Left cardiac atrium (tissue), 4 donors: ENCODE measurements around the gene COL4A2. TPM values are rescaled to one million over a fixed set of nuclear protein-coding genes. Genes with fewer than 3 reads are reported as not detected.

Experiments
- ATAC-seq, 2 donors: fragments of 200-7000 bp; cut with Tn5 transposase; one replicate each; pipeline ENCODE4 v1.9.1; 2020; ENCODE audit warnings: mild to moderate bottlenecking in 2 of 2, moderate library complexity in 2 of 2
- DNase-seq: peaks from one replicate; pipeline ENCODE4 v3.0.0-alpha.2; 2020
- intact Hi-C, 2 donors: fragments of 100-400 bp; cut with DNase I; formaldehyde crosslinking; loops; one replicate each; pipeline versions ENCODE4 v1.14.1 to v1.15.1; 2022 to 2023
- total RNA-seq, 2 donors: library from RNA; stranded (reverse); fragmentation: NEBNext Ultra II Directional; extraction: Animal tissue kit (Norgen Biotek cat#: 25700); gene quantifications; one replicate each; pipeline ENCODE4 v1.2.1, GENCODE V29; 2021
- donor health status: DM: no; HTN: yes; CAD: no.
- donor health status: DM: no; HTN: yes; CAD: no; lungs with severe emphysema.
- donor health status: DM: yes; HTN: yes; CAD: no.
- donor health status: Dilated cardiomyopathy.

The COL4A2 gene
- total RNA-seq, 2 donors from 2014 or later: 176 to 384 TPM

GRCh38 chr13:110343241-110343865 lies 36.3 kb downstream of the COL4A2 start:
- peak in 1 of 2 donors; percentile 3 for ATAC-seq
- intact Hi-C loops: loop anchor here in 1 of 2 donors (5.0 to 10.0 kb wide), 2 partner anchors 36 to 71 kb away; partner anchors contain the start of genes COL4A1 and COL4A2
- DNase-seq: no peak

- ATAC-seq: no peak
- intact Hi-C loops: loop anchor here in 1 of 2 donors (5.0 to 10.0 kb wide), 2 partner anchors 37 to 70 kb away; partner anchors contain the start of genes COL4A1 and COL4A2
These were observed 37.2 kb downstream of the COL4A2 start for GRCh38 chr13:110344320-110344719.

GRCh38 chr13:110345266-110345665 lies 38.2 kb downstream of the COL4A2 start:
- intact Hi-C loops: loop anchor here in 1 of 2 donors (10.0 kb wide), 1 partner anchor 70 kb away; no protein-coding TSS in a partner anchor
- DNase-seq (no peak), ATAC-seq (no peak)

More at GRCh38 chr13:110344320-110344719, 37.2 kb downstream of the COL4A2 start:
- DNase-seq: no peak

GRCh38 chr13:110345701-110346100 lies 38.6 kb downstream of the COL4A2 start:
- intact Hi-C loops: loop anchor here in 1 of 2 donors (10.0 kb wide), 1 partner anchor 69 kb away; no protein-coding TSS in a partner anchor
- ATAC-seq (no peak), DNase-seq (no peak)

- DNase-seq (no peak), ATAC-seq (no peak)
- intact Hi-C loops: loop anchor here in 1 of 2 donors (10.0 kb wide), 1 partner anchor 68 kb away; no protein-coding TSS in a partner anchor
These were observed 39.6 kb downstream of the COL4A2 start for GRCh38 chr13:110346661-110347067.

- intact Hi-C loops: loop anchor here in 1 of 2 donors (10.0 kb wide), 1 partner anchor 68 kb away; no protein-coding TSS in a partner anchor
- DNase-seq (no peak), ATAC-seq (no peak)
These were observed 40.0 kb downstream of the COL4A2 start for GRCh38 chr13:110347088-110347487.

- DNase-seq (peak; percentile 56), ATAC-seq (peak; percentile 73 to 76)
- intact Hi-C loops: loop anchor here in 1 of 2 donors (10.0 kb wide), 1 partner anchor 67 kb away; no protein-coding TSS in a partner anchor
These were observed 40.6 kb downstream of the COL4A2 start for GRCh38 chr13:110347535-110348308.

DNA sequence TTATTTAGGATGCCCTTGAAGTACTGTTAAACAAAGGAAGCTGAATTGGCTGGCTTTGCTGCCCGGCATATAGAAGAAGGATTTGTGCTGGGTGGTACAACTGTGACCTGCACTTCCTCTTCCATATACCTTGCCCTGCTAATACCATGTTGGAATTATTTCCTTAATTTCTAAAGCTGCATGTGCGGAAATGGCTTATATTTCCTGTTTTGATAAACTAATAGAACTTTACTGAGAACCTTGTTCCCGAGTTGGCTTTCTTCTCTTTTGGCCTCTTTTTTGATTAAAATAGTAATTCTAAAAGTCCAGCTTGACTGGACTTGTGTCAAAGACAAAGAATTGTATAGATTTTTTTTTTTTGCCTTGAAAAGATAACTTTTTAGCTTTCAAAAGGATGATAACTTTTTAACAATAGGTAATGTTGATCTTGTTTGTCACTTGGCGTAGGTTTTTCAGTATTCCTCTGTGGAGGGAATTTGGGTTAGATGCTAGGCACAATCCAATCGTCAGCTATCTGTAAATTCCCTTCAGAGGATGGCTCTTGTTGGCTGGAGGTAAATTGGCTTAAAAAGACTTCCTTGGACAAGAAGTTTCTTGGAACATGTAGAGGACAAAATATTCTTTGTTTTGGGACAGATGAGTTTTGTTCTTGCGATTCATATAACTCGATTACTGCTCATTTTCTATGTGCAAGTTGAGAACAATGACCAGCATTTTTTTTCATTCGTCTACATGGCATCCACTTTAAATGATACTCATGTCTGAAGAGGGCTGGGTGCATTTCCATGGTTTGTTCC lies 41.4 kb downstream of the COL4A2 start:
- intact Hi-C loops: loop anchor here in 1 of 2 donors (10.0 kb wide), 1 partner anchor 66 kb away; no protein-coding TSS in a partner anchor
- ATAC-seq (no peak), DNase-seq (no peak)

- intact Hi-C loops: loop anchor here in 1 of 2 donors (10.0 kb wide), 1 partner anchor 66 kb away; no protein-coding TSS in a partner anchor
These were observed 42.2 kb downstream of the COL4A2 start for GRCh38 chr13:110349239-110349638.

GRCh38 chr13:110350049-110350448 lies 43.0 kb downstream of the COL4A2 start:
- intact Hi-C loops: no loop called here
- ATAC-seq: no peak
- no peak for DNase-seq

More at GRCh38 chr13:110349239-110349638, 42.2 kb downstream of the COL4A2 start:
- peak; percentile 19 to 27 for ATAC-seq
- no peak for DNase-seq

- no peak for DNase-seq
- intact Hi-C loops: no loop called here
- ATAC-seq: no peak
These were observed 43.4 kb downstream of the COL4A2 start for GRCh38 chr13:110350509-110350908.

DNA sequence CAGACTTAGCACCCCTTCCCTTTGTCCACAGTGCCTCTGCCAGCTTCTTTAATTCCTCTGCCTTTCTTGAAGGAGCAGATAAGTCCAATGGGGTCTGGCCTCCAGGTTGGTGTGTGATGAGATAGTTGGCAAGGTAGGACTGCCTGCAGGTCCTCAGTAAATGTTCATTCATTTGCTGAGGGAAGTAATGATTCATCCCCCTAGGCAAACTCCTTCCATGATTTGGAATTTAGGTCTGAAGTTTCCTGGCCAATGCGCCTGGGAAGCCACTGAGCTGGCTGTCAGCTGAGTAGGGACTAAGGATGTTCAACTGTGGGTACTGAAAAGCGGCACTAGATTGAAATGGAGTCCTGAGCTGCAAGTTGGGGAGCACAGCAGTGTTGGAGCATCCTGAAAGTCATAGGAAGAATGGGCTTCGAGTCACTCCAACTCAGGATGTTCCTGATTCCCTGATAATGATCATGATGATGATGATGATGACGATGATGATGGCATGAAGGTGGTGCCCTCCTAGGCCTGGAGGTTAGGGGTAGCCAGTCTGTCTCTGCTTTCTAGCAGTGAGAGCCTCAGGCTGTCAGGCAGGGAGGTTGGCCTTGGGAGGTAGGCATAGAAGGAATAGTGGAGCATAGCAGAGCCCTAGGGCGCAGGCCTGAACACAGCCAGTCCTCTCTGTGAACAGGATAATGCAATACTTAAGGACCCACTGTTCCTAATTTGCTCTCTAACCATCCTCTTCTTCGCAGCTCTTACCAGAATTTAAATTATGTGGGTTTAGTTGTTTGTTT lies 44.7 kb downstream of the COL4A2 start:
- ATAC-seq (no peak), DNase-seq (no peak)
- intact Hi-C loops: no loop called here

DNA sequence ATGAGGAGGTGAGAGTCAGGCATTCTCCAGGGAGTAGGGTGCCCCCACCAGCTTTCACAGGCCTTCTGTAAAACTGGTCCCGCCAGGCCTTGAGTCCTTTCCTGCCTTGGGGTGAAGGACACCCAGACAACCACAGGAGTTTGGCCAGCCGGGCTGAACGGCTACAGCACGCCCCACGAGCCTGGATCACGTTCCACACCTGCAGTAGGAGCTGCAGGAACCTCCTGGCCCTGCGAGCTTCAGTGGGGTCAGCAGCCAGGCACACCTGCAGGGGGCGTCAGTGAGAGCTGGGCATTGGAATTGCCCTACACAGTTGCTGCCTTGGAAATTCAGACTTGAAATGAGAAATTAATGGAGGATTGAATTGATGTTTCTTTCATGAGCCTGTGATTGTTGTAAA lies 45.7 kb downstream of the COL4A2 start:
- no peak for ATAC-seq
- intact Hi-C loops: no loop called here
- no peak for DNase-seq

GRCh38 chr13:110353339-110353977 lies 46.4 kb downstream of the COL4A2 start:
- DNase-seq (no peak), ATAC-seq (no peak)
- intact Hi-C loops: no loop called here

DNA sequence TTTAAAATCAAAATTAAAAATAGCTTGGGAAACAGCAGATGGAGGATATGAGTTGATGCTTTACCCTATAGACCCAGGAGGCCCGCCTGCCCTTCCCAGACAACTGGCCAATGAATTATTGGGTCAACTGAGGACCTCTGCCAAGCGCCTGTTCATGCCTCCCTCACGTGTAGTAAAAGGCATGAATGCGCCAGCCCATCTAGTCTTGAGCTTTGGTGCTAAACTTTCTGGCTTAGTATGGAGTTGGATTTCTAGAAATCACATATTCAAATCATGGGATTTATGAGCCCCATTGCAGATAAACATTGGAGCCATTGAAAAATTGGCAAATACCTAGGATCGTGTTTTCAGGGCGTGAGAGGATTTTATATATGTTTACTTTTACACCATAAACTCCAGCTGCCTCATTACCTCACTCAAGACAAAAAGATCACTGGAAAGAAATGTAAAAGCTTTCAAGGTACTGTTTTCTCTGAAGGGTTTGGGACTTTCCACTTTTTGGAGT lies 47.1 kb downstream of the COL4A2 start:
- DNase-seq: no peak
- intact Hi-C loops: no loop called here
- ATAC-seq: no peak

GRCh38 chr13:110354715-110355473 lies 47.8 kb downstream of the COL4A2 start:
- ATAC-seq (no peak), DNase-seq (no peak)
- intact Hi-C loops: no loop called here

GRCh38 chr13:110356362-110356761 lies 49.3 kb downstream of the COL4A2 start:
- DNase-seq (no peak), ATAC-seq (no peak)
- intact Hi-C loops: no loop called here
